ENCODE results near the gene FNDC1. TPM values are rescaled to one million over a fixed set of nuclear protein-coding genes. Genes with fewer than 3 reads are reported as not detected.

FNDC1 gene
- total RNA-seq, 2 experiments from 2014 or later: not detected

DNA sequence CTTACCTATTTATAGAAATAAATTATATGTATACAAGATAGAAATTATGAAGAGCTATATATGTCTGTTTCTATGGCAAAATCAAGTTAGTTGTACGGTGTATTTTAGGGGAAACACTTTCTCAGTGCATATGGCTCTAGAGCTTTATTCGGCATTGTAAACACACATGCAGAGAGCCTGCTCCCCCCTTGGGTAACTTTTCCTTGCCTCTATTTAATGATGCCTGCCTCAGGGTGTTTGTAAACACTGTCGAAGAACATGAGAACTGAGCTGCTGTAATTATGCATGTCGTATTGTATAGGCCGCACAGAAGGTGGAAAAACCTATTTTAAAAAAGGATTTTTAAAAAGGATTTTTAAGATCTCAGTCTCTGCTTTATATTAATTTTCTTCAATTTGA, 133.4 kb downstream of the FNDC1 start:
- ChIA-PET CTCF (no interaction called here), POLR2A (no interaction called here)
- ATAC-seq: no peak
- peaks cover 12% of the 10 kb centered on the region for H3K27me3 Mint-ChIP-seq (ENCODE audit: low read depth)
- H3K4me3 Mint-ChIP-seq: no peak overlapping the region
- no peak for DNase-seq
- no peaks in the 10 kb centered on the region for H3K4me1 Mint-ChIP-seq (ENCODE audit: low read depth)
- no peak overlapping the region for H3K27ac Mint-ChIP-seq
- H3K36me3 Mint-ChIP-seq (ENCODE audit: low read depth): no peaks in the 10 kb centered on the region
- no peaks in the 10 kb centered on the region for H3K9me3 Mint-ChIP-seq (ENCODE audit: insufficient read depth)

DNA sequence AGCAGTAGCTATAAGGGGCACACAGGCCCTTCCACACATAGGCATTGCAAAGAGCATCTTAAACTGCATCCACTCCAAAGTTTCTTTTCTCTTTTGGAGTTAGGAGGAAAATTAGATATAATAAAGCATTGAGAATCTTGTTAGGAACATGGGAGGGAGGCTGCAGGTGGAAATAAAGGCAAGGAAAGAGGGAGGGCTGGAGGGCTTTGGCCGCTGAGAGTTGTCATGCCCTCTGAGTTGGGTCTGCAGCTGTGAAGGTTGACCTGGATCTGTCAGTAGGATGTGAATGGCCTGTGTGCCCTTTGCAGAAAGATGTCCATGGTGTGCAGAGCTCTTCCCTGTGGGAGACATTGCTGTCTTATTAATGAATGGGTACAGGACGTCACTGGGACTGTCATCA, 134.0 kb downstream of the FNDC1 start:
- ATAC-seq (no peak), DNase-seq (no peak)
- no peaks in the 10 kb centered on the region for H3K4me1 Mint-ChIP-seq (ENCODE audit: low read depth)
- H3K9me3 Mint-ChIP-seq (ENCODE audit: insufficient read depth): no peaks in the 10 kb centered on the region
- ChIA-PET CTCF (no interaction called here), POLR2A (no interaction called here)
- H3K4me3 Mint-ChIP-seq: no peak overlapping the region
- H3K36me3 Mint-ChIP-seq (ENCODE audit: low read depth): no peaks in the 10 kb centered on the region
- no peak overlapping the region for H3K27ac Mint-ChIP-seq
- peaks cover 10% of the 10 kb centered on the region for H3K27me3 Mint-ChIP-seq (ENCODE audit: low read depth)

DNA sequence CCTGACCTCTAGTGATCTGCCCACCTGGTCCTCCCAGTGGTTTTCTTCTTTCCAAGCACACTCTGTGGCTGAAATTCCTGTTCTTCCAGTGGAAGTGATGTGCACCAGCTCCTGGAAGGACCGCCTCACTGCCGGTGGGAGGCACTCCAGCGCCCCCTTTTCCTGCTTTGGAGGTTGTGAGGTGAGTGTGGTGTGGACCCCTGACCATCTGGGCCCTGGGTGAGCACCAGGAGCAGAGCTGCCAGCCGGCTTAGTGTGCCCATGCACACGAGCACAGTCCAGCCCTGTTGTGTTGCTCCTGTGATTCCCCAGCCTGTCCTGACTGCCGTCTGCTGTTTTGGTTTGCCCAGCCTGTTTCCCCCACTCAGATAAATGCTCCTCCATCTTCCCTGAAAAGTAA, 134.6 kb downstream of the FNDC1 start:
- H3K27me3 Mint-ChIP-seq (ENCODE audit: low read depth): peaks cover 7% of the 10 kb centered on the region
- H3K27ac Mint-ChIP-seq: no peak overlapping the region
- no peaks in the 10 kb centered on the region for H3K9me3 Mint-ChIP-seq (ENCODE audit: insufficient read depth)
- H3K36me3 Mint-ChIP-seq (ENCODE audit: low read depth): no peaks in the 10 kb centered on the region
- H3K4me1 Mint-ChIP-seq (ENCODE audit: low read depth): no peaks in the 10 kb centered on the region
- ChIA-PET POLR2A (no interaction called here), CTCF (no interaction called here)
- no peak for DNase-seq
- ATAC-seq: no peak
- no peak overlapping the region for H3K4me3 Mint-ChIP-seq

DNA sequence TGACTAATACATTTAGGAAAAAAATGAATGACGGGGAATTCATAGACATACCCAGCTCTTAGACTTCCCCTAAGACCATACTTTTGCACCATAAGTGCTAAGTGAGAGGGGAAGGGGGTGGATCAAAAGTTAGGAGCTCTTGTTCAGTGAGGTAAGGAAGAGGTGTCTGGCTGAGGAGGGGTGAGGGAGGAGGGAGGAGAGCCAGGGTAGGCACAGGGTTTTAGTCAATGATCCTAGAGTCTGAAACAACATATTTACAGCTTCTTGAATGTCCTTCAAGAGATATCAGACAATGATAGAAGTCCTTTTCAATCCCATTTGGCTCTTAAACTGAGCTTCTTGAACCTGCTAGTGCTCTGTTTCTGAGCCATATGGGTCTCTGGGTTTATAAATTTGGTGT, 135.4 kb downstream of the FNDC1 start:
- peaks cover 7% of the 10 kb centered on the region for H3K27me3 Mint-ChIP-seq (ENCODE audit: low read depth)
- DNase-seq: no peak
- no peaks in the 10 kb centered on the region for H3K9me3 Mint-ChIP-seq (ENCODE audit: insufficient read depth)
- POLR2A ChIA-PET: no interaction called here
- no peak overlapping the region for H3K4me3 Mint-ChIP-seq
- H3K27ac Mint-ChIP-seq: no peak overlapping the region
- H3K36me3 Mint-ChIP-seq (ENCODE audit: low read depth): no peaks in the 10 kb centered on the region
- no peak for ATAC-seq
- CTCF ChIA-PET: no interaction called here
- H3K4me1 Mint-ChIP-seq (ENCODE audit: low read depth): no peaks in the 10 kb centered on the region

DNA sequence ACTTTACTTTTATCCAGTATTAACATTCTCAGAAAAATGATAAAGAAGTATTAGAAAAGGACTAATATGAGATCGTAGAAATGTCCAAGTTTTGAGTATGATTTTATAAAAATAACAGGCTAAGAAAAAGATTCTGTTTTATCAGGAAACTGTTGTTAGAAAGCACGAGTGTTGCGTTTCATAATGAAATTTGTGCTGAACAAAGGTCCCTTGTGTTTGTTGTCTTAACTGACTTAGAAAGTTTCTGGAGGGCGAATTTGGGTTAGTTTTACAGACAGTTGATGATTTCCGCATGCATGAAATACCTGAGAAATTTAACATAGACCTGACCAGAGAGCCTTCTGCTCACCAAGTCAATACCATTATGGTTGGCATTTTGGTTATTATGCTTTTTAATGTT, 136.0 kb downstream of the FNDC1 start:
- Mint-ChIP-seq H3K36me3 (ENCODE audit: low read depth) (no peaks in the 10 kb centered on the region), H3K27ac (no peak overlapping the region), H3K9me3 (ENCODE audit: insufficient read depth) (no peaks in the 10 kb centered on the region), H3K4me1 (ENCODE audit: low read depth) (no peaks in the 10 kb centered on the region), H3K27me3 (ENCODE audit: low read depth) (peaks cover 7% of the 10 kb centered on the region), H3K4me3 (no peak overlapping the region)
- POLR2A ChIA-PET: no interaction called here
- no peak for ATAC-seq
- no peak for DNase-seq
- CTCF ChIA-PET: no interaction called here

DNA sequence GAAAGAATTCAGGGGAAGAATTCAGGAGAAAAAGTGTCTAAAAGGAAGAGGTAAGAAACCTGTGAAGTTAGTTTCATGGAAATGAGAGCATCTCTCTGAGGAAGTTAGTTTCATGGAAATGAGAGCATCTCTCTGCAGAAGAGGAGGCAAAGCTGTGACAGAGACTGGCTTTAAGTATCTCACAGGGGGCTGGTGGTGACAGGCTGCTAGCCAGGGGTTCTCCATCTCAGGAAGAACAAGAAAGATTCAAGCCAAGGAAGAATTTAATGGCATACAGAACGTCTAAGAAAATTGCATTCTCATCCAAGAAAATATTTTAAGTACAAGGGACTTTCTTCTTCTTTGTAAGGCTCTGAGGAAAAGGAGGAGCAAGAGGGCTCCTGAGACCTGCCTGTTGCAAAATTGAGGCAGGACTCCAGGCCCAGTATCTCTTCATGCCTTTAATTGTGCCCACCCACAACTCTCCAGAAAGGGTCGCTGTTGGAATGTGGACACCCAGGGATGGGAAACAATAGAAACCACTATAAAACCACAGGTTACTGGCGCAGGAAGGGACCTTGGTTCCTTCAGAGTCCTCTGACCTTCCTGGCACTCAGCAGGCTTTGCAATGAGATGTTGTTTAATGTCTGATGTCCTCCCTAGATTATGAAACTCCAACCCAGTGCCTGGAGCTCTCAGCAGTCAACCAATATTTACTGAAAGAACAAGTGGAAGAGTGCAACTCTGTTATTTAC, 136.8 kb downstream of the FNDC1 start:
- no peak overlapping the region for H3K4me3 Mint-ChIP-seq
- no peak for DNase-seq
- H3K36me3 Mint-ChIP-seq (ENCODE audit: low read depth): no peaks in the 10 kb centered on the region
- H3K4me1 Mint-ChIP-seq (ENCODE audit: low read depth): no peaks in the 10 kb centered on the region
- H3K27me3 Mint-ChIP-seq (ENCODE audit: low read depth): peaks cover 7% of the 10 kb centered on the region
- ATAC-seq: no peak
- CTCF ChIA-PET: interaction anchor here (0.7 kb wide), 1 partner anchor 383 kb away, joined by 4 read pairs; no protein-coding TSS in a partner anchor
- POLR2A ChIA-PET: no interaction called here
- no peak overlapping the region for H3K27ac Mint-ChIP-seq
- no peaks in the 10 kb centered on the region for H3K9me3 Mint-ChIP-seq (ENCODE audit: insufficient read depth)

DNA sequence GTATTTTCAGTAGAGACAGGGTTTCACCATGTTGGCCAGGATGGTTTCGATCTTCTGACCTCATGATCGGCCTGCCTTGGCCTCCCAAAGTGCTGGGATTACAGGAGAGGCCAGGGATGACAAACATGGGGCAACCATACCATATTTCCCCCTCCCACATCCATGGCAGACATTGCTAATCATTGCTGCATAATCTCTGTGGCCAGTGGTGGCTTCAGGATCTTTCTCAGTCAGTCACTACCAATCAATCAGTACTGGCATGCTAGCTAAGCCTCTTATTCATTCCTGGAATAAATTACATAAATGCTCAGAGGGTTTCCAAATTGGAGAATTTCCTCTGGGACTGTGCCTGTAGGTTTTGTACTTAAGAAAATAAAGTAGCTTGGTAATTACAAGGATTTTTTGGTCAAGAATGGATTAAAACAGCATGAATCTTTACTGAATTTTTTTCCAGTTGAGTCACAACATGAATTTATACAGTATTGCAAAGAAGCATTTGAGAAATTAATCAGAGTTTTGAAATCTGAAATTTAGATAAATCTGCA, 138.1 kb downstream of the FNDC1 start:
- Mint-ChIP-seq H3K4me3 (no peak overlapping the region), H3K27me3 (ENCODE audit: low read depth) (peaks cover 7% of the 10 kb centered on the region), H3K4me1 (ENCODE audit: low read depth) (no peaks in the 10 kb centered on the region), H3K36me3 (ENCODE audit: low read depth) (no peaks in the 10 kb centered on the region), H3K27ac (no peak overlapping the region), H3K9me3 (ENCODE audit: insufficient read depth) (no peaks in the 10 kb centered on the region)
- ATAC-seq: no peak
- no peak for DNase-seq
- ChIA-PET CTCF (interaction anchor here (0.7 kb wide), 1 partner anchor 55 kb away, joined by 3 read pairs; no protein-coding TSS in a partner anchor), POLR2A (no interaction called here)

DNA sequence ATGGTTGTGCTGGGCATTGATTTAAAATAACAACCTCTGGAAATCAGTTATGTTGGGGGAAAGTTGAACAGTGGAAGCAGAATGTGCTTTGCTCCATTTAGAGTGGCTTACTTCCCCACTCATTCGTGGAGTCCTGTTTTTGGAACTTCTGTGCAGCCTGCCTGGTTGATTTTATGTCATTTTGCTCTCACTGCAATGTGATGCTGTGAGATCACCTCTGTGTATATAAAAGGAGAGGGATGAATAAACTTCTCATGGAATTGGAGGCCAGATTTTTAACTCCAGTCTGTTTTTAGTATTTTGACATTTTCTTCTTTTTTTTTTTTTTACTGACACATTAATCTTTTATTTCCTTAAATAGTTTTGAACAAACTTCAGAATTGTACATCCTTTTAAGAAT, 139.0 kb downstream of the FNDC1 start:
- CTCF ChIA-PET: no interaction called here
- Mint-ChIP-seq H3K4me3 (no peak overlapping the region), H3K27me3 (ENCODE audit: low read depth) (peaks cover 7% of the 10 kb centered on the region), H3K36me3 (ENCODE audit: low read depth) (no peaks in the 10 kb centered on the region), H3K4me1 (ENCODE audit: low read depth) (no peaks in the 10 kb centered on the region), H3K27ac (no peak overlapping the region), H3K9me3 (ENCODE audit: insufficient read depth) (no peaks in the 10 kb centered on the region)
- no peak for ATAC-seq
- no peak for DNase-seq
- POLR2A ChIA-PET: no interaction called here

DNA sequence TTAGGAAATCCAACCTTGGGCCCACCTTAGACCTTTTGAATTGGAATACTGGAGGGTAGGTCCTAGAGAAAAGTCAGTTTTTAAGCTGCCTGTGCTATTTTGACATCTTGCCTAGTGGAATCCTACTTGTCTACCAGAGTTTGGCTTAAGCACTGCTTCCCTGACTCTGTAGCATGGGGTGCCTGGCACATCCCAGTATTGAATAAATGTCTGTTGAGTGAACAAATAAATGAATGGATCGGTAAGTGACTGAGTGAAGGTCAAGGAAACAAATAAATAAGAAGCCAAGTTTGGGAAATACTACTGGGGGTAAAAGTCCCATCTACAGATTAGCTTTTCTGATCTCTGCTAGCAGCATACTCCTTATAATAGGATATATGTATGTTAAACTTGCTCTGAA, 140.5 kb downstream of the FNDC1 start:
- no peaks in the 10 kb centered on the region for H3K9me3 Mint-ChIP-seq (ENCODE audit: insufficient read depth)
- H3K27me3 Mint-ChIP-seq (ENCODE audit: low read depth): peaks cover 7% of the 10 kb centered on the region
- no peak overlapping the region for H3K27ac Mint-ChIP-seq
- ChIA-PET CTCF (no interaction called here), POLR2A (no interaction called here)
- H3K4me3 Mint-ChIP-seq: no peak overlapping the region
- DNase-seq (no peak), ATAC-seq (no peak)
- no peaks in the 10 kb centered on the region for H3K4me1 Mint-ChIP-seq (ENCODE audit: low read depth)
- H3K36me3 Mint-ChIP-seq (ENCODE audit: low read depth): no peaks in the 10 kb centered on the region

DNA sequence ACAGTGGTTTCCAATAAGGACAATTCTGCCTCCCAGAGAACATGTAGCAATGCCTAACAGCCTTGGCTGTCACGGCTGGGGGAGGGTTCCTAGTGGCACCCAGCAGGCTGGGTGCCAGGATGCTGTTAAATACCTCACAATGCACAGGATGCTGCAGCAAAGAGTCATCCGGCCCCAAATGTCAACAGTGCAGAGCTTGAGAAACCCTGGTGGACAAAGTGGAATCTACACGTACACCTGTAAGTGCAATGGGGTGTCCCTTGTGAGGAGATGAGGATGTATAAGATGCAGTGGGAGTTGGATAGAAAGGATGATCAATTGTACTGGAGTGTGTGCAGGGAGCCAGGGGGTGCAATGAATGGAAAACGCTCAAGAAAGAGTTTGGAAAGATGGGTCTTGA, 142.4 kb downstream of the FNDC1 start:
- no peak overlapping the region for H3K4me3 Mint-ChIP-seq
- POLR2A ChIA-PET: no interaction called here
- H3K4me1 Mint-ChIP-seq (ENCODE audit: low read depth): no peaks in the 10 kb centered on the region
- no peaks in the 10 kb centered on the region for H3K36me3 Mint-ChIP-seq (ENCODE audit: low read depth)
- CTCF ChIA-PET: no interaction called here
- H3K9me3 Mint-ChIP-seq (ENCODE audit: insufficient read depth): no peaks in the 10 kb centered on the region
- H3K27ac Mint-ChIP-seq: no peak overlapping the region
- ATAC-seq: no peak
- peaks cover 4% of the 10 kb centered on the region for H3K27me3 Mint-ChIP-seq (ENCODE audit: low read depth)
- DNase-seq: no peak

DNA sequence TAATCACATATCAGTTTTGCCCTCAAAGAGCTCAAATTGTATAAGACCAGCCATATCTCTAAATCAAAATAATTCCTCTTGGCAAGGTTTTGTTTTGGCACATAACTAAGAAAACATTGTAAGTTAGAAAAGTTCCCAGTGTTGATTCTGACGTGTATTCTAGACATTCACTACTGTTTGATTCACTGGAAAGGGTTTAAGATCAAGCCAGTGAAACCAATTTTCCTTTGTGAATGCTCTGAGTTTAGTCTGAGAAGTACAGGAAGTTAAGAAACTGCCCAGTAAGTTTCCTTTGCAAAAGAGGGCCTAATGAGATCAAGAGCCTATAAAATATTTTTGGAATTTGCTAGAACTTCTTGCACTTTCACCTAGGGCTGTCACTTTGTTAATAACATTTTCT, 143.0 kb downstream of the FNDC1 start:
- ChIA-PET CTCF (no interaction called here), POLR2A (no interaction called here)
- Mint-ChIP-seq H3K27me3 (ENCODE audit: low read depth) (peaks cover 7% of the 10 kb centered on the region), H3K27ac (no peak overlapping the region), H3K36me3 (ENCODE audit: low read depth) (no peaks in the 10 kb centered on the region), H3K4me1 (ENCODE audit: low read depth) (no peaks in the 10 kb centered on the region), H3K4me3 (no peak overlapping the region), H3K9me3 (ENCODE audit: insufficient read depth) (no peaks in the 10 kb centered on the region)
- ATAC-seq (no peak), DNase-seq (no peak)

DNA sequence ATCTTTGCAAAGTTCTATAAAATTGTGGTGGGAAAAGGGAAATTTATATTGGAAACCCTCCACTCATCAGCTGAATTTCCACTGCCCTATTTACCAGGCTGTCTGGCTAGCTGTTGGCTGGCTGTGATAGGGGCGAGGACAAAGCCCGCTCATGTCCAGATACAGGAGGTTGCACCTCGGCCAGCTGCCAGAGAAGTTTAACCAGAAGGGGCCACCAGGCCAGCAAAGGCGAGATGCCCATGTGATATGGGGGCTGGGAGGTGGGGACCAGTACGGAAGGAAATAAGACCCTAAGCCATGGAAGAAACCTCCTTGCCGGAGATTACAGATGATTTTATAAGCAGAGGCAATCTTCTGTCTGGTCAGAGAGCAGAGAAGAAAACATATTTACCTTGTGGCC, 143.8 kb downstream of the FNDC1 start:
- ATAC-seq: no peak
- no peak overlapping the region for H3K27ac Mint-ChIP-seq
- no peaks in the 10 kb centered on the region for H3K36me3 Mint-ChIP-seq (ENCODE audit: low read depth)
- CTCF ChIA-PET: no interaction called here
- POLR2A ChIA-PET: no interaction called here
- peaks cover 6% of the 10 kb centered on the region for H3K27me3 Mint-ChIP-seq (ENCODE audit: low read depth)
- H3K9me3 Mint-ChIP-seq (ENCODE audit: insufficient read depth): no peaks in the 10 kb centered on the region
- no peaks in the 10 kb centered on the region for H3K4me1 Mint-ChIP-seq (ENCODE audit: low read depth)
- H3K4me3 Mint-ChIP-seq: no peak overlapping the region
- no peak for DNase-seq

DNA sequence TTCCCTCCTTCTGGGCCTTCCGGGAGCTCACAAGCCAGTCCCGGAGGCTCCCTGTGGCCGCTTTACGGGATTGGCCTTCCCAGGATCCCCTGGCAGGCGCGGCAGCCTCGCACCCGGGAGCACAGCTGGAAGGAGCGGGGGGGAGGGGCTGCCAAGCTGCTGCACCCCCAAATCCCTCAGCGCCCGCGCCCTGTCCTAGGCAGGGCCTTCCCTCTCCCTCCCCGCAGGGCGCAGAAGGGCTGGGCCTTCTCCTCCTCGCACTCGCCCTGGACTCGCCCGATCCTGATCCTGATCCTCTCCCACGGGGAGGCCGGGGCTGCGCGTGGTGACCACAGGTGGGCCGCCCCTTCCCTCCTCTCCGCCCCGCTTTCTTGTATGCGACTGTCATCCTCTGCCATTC, 146.4 kb downstream of the FNDC1 start:
- H3K4me1 Mint-ChIP-seq (ENCODE audit: low read depth): no peaks in the 10 kb centered on the region
- no peak overlapping the region for H3K27ac Mint-ChIP-seq
- H3K4me3 Mint-ChIP-seq: no peak overlapping the region
- no peaks in the 10 kb centered on the region for H3K36me3 Mint-ChIP-seq (ENCODE audit: low read depth)
- peaks cover 8% of the 10 kb centered on the region for H3K27me3 Mint-ChIP-seq (ENCODE audit: low read depth)
- ChIA-PET CTCF (no interaction called here), POLR2A (no interaction called here)
- ATAC-seq: no peak
- no peaks in the 10 kb centered on the region for H3K9me3 Mint-ChIP-seq (ENCODE audit: insufficient read depth)
- no peak for DNase-seq
